Activated naive CD8-positive, alpha-beta T cell treated with anti-CD3 and anti-CD28 coated beads for 36 hours (primary cell): Measurements from ENCODE around the gene ELP2. TPM values are rescaled to one million over a fixed set of nuclear protein-coding genes. Genes with fewer than 3 reads are reported as not detected.

Experiments
- DNase-seq: peaks from one replicate; pipeline ENCODE4 v3.0.0; 2021
- H3K27ac Mint-ChIP-seq: one replicate; pipeline ENCODE4 v1.8.0; 2022; ENCODE audit warnings: mild to moderate bottlenecking, moderate library complexity, mixed read lengths
- H3K27me3 Mint-ChIP-seq: one replicate; pipeline ENCODE4 v1.8.0; 2022; ENCODE audit warnings: mild to moderate bottlenecking, mixed read lengths
- H3K36me3 Mint-ChIP-seq: one replicate; pipeline ENCODE4 v1.8.0; 2021; ENCODE audit warnings: mild to moderate bottlenecking, mixed read lengths
- H3K4me1 Mint-ChIP-seq: one replicate; pipeline ENCODE4 v1.8.0; 2021; ENCODE audit warnings: mixed read lengths
- H3K4me3 Mint-ChIP-seq: one replicate; pipeline ENCODE4 v1.8.0; 2022; ENCODE audit warnings: mild to moderate bottlenecking, moderate library complexity, mixed read lengths
- H3K9me3 Mint-ChIP-seq: one replicate; pipeline ENCODE4 v1.8.0; 2022; ENCODE audit warnings: mixed read lengths
- total RNA-seq, 2 experiments: library from RNA; stranded (reverse); gene quantifications; one replicate each; pipeline ENCODE4 v1.2.3, GENCODE V29; 2021

The ELP2 gene
- total RNA-seq, 2 experiments from 2014 or later: 93.4 to 98.2 TPM

GRCh38 chr18:36187193-36187825 lies 57.6 kb downstream of the ELP2 start, which contains the start of gene MOCOS:
Gene MOCOS (plus strand): TSS chr18:36187497. CDS start chr18:36187540, 43 bp downstream.
- H3K36me3 Mint-ChIP-seq: no peaks in the 10 kb centered on the region
- peak; percentile 44 for DNase-seq
- peaks cover 28% of the 10 kb centered on the region for H3K27me3 Mint-ChIP-seq
- no peaks in the 10 kb centered on the region for H3K4me1 Mint-ChIP-seq
- no peak within 1 kb of the TSS for H3K27ac Mint-ChIP-seq
- H3K9me3 Mint-ChIP-seq: no peaks in the 10 kb centered on the region
- peak within 1 kb of the TSS; percentile 71 for H3K4me3 Mint-ChIP-seq

GRCh38 chr18:36187826-36188721 lies 58.4 kb downstream of the ELP2 start:
- Mint-ChIP-seq H3K4me1 (no peaks in the 10 kb centered on the region), H3K4me3 (peak overlapping the region; percentile 60), H3K9me3 (no peaks in the 10 kb centered on the region), H3K27ac (no peak overlapping the region), H3K36me3 (no peaks in the 10 kb centered on the region), H3K27me3 (peaks cover 28% of the 10 kb centered on the region)
- no peak for DNase-seq

- no peaks in the 10 kb centered on the region for H3K4me1 Mint-ChIP-seq
- H3K4me3 Mint-ChIP-seq: no peak overlapping the region
- peaks cover 28% of the 10 kb centered on the region for H3K27me3 Mint-ChIP-seq
- DNase-seq: no peak
- H3K36me3 Mint-ChIP-seq: no peaks in the 10 kb centered on the region
- H3K9me3 Mint-ChIP-seq: no peaks in the 10 kb centered on the region
- H3K27ac Mint-ChIP-seq: peak overlapping the region; percentile 26
These were observed 59.2 kb downstream of the ELP2 start for GRCh38 chr18:36188916-36189315.

- Mint-ChIP-seq H3K9me3 (no peaks in the 10 kb centered on the region), H3K36me3 (no peaks in the 10 kb centered on the region), H3K4me3 (no peak overlapping the region), H3K27ac (no peak overlapping the region), H3K4me1 (no peaks in the 10 kb centered on the region), H3K27me3 (peaks cover 28% of the 10 kb centered on the region)
- no peak for DNase-seq
These were observed 59.8 kb downstream of the ELP2 start for GRCh38 chr18:36189486-36189885.

GRCh38 chr18:36191286-36191685 lies 61.6 kb downstream of the ELP2 start:
- Mint-ChIP-seq H3K4me3 (no peak overlapping the region), H3K36me3 (no peaks in the 10 kb centered on the region), H3K9me3 (no peaks in the 10 kb centered on the region), H3K4me1 (no peaks in the 10 kb centered on the region), H3K27me3 (peaks cover 28% of the 10 kb centered on the region), H3K27ac (no peak overlapping the region)
- no peak for DNase-seq

- Mint-ChIP-seq H3K27ac (no peak overlapping the region), H3K4me3 (no peak overlapping the region), H3K4me1 (no peaks in the 10 kb centered on the region), H3K9me3 (no peaks in the 10 kb centered on the region), H3K36me3 (no peaks in the 10 kb centered on the region), H3K27me3 (peaks cover 28% of the 10 kb centered on the region)
- DNase-seq: no peak
These were observed 62.0 kb downstream of the ELP2 start for GRCh38 chr18:36191711-36192110.

- H3K36me3 Mint-ChIP-seq: no peaks in the 10 kb centered on the region
- H3K9me3 Mint-ChIP-seq: no peaks in the 10 kb centered on the region
- H3K4me1 Mint-ChIP-seq: no peaks in the 10 kb centered on the region
These were observed 65.1 kb downstream of the ELP2 start for GRCh38 chr18:36194600-36195315.

GRCh38 chr18:36195427-36196122 lies 65.9 kb downstream of the ELP2 start:
- Mint-ChIP-seq H3K27me3 (peaks cover 13% of the 10 kb centered on the region), H3K36me3 (no peaks in the 10 kb centered on the region), H3K4me3 (no peak overlapping the region), H3K27ac (no peak overlapping the region), H3K9me3 (no peaks in the 10 kb centered on the region), H3K4me1 (no peaks in the 10 kb centered on the region)
- DNase-seq: no peak

More at GRCh38 chr18:36194600-36195315, 65.1 kb downstream of the ELP2 start:
- Mint-ChIP-seq H3K4me3 (no peak overlapping the region), H3K27me3 (peaks cover 13% of the 10 kb centered on the region), H3K27ac (no peak overlapping the region)
- no peak for DNase-seq

- H3K4me1 Mint-ChIP-seq: no peaks in the 10 kb centered on the region
- no peak overlapping the region for H3K27ac Mint-ChIP-seq
- no peak for DNase-seq
- no peak overlapping the region for H3K4me3 Mint-ChIP-seq
- no peaks in the 10 kb centered on the region for H3K9me3 Mint-ChIP-seq
- H3K27me3 Mint-ChIP-seq: peaks cover 8% of the 10 kb centered on the region
- H3K36me3 Mint-ChIP-seq: no peaks in the 10 kb centered on the region
These were observed 66.7 kb downstream of the ELP2 start for GRCh38 chr18:36196238-36196995.

- DNase-seq: no peak
- no peak overlapping the region for H3K4me3 Mint-ChIP-seq
- H3K36me3 Mint-ChIP-seq: no peaks in the 10 kb centered on the region
- no peaks in the 10 kb centered on the region for H3K4me1 Mint-ChIP-seq
- no peaks in the 10 kb centered on the region for H3K9me3 Mint-ChIP-seq
- H3K27ac Mint-ChIP-seq: no peak overlapping the region
- peaks cover 4% of the 10 kb centered on the region for H3K27me3 Mint-ChIP-seq
These were observed 67.9 kb downstream of the ELP2 start for GRCh38 chr18:36197511-36198166.

- Mint-ChIP-seq H3K4me1 (no peaks in the 10 kb centered on the region), H3K27me3 (peaks cover 4% of the 10 kb centered on the region), H3K9me3 (no peaks in the 10 kb centered on the region), H3K4me3 (no peak overlapping the region), H3K36me3 (no peaks in the 10 kb centered on the region), H3K27ac (no peak overlapping the region)
- DNase-seq: no peak
These were observed 70.1 kb downstream of the ELP2 start for GRCh38 chr18:36199691-36200295.

- Mint-ChIP-seq H3K9me3 (no peaks in the 10 kb centered on the region), H3K4me3 (no peak overlapping the region), H3K36me3 (no peaks in the 10 kb centered on the region), H3K4me1 (no peaks in the 10 kb centered on the region), H3K27ac (no peak overlapping the region), H3K27me3 (peaks cover 4% of the 10 kb centered on the region)
- no peak for DNase-seq
These were observed 70.7 kb downstream of the ELP2 start for GRCh38 chr18:36200354-36200771.

GRCh38 chr18:36201765-36202164 lies 72.1 kb downstream of the ELP2 start:
- Mint-ChIP-seq H3K4me3 (no peak overlapping the region), H3K36me3 (no peaks in the 10 kb centered on the region), H3K4me1 (no peaks in the 10 kb centered on the region), H3K27me3 (peaks cover 4% of the 10 kb centered on the region), H3K9me3 (no peaks in the 10 kb centered on the region), H3K27ac (no peak overlapping the region)
- DNase-seq: no peak
